ENCODE data around the gene PLD5. TPM values are rescaled to one million over a fixed set of nuclear protein-coding genes. Genes with fewer than 3 reads are reported as not detected.

PLD5 gene
- total and polyA plus RNA-seq, 4 donors = under 0.01 to 0.17 (median 0.05) TPM; not detected in 1

DNA sequence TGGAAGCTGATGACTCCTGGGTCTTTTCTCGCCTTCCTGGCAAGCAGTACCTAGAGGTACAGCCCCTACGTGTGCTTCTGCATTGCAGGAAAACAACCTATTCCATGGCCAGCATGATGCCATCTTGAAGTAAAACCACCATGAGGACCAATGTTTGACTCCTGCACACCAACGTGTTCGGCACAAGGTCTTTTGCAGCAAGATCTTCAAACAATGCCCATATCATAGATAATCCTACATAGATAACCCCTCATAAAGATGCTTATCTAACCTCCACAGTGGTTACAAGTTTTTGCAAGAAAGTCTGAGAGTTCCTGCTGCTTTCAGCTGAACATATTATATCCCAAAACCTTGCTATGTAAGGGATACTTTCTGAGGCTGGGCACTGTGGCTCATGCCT lies 384.5 kb downstream of the PLD5 start:
- no peak overlapping the region for H3K4me3 ChIP-seq (ENCODE audit: low read depth in 1 of 3, low read length in 3 of 3)
- DNase-seq (ENCODE audit: low spot score) = no peak
- TF ChIP-seq, protein P1, sequence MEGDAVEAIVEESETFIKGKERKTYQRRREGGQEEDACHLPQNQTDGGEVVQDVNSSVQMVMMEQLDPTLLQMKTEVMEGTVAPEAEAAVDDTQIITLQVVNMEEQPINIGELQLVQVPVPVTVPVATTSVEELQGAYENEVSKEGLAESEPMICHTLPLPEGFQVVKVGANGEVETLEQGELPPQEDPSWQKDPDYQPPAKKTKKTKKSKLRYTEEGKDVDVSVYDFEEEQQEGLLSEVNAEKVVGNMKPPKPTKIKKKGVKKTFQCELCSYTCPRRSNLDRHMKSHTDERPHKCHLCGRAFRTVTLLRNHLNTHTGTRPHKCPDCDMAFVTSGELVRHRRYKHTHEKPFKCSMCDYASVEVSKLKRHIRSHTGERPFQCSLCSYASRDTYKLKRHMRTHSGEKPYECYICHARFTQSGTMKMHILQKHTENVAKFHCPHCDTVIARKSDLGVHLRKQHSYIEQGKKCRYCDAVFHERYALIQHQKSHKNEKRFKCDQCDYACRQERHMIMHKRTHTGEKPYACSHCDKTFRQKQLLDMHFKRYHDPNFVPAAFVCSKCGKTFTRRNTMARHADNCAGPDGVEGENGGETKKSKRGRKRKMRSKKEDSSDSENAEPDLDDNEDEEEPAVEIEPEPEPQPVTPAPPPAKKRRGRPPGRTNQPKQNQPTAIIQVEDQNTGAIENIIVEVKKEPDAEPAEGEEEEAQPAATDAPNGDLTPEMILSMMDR (IDR thresholded peaks at IDR 0.05; ENCODE audit: low read depth, low read length, missing input control) = no peak
- TF ChIP-seq RAD21 (IDR thresholded peaks at IDR 0.05) (no peak), SP1 (IDR thresholded peaks at IDR 0.05) (no peak), YY1 (IDR thresholded peaks at IDR 0.05) (no peak), FOXA2 (IDR thresholded peaks at IDR 0.05) (no peak), JUND (IDR thresholded peaks at IDR 0.05) (no peak), GABPA (IDR thresholded peaks at IDR 0.05 in 1 of 2, conservative IDR thresholded peaks at IDR 0.05 in 1 of 2) (no peak), NR2F2 (IDR thresholded peaks at IDR 0.05) (no peak), FOXA1 (IDR thresholded peaks at IDR 0.05) (no peak), RXRA (IDR thresholded peaks at IDR 0.05) (no peak), EGR1 (IDR thresholded peaks at IDR 0.05; ENCODE audit: low read depth in 2 of 2) (no peak), HNF4G (IDR thresholded peaks at IDR 0.05) (no peak), HNF4A (conservative IDR thresholded peaks at IDR 0.05) (no peak), TAF1 (conservative IDR thresholded peaks at IDR 0.05) (no peak)
- TF ChIP-seq, protein P2, sequence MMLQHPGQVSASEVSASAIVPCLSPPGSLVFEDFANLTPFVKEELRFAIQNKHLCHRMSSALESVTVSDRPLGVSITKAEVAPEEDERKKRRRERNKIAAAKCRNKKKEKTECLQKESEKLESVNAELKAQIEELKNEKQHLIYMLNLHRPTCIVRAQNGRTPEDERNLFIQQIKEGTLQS (IDR thresholded peaks at IDR 0.05) = no peak
- TF ChIP-seq, protein P3, sequence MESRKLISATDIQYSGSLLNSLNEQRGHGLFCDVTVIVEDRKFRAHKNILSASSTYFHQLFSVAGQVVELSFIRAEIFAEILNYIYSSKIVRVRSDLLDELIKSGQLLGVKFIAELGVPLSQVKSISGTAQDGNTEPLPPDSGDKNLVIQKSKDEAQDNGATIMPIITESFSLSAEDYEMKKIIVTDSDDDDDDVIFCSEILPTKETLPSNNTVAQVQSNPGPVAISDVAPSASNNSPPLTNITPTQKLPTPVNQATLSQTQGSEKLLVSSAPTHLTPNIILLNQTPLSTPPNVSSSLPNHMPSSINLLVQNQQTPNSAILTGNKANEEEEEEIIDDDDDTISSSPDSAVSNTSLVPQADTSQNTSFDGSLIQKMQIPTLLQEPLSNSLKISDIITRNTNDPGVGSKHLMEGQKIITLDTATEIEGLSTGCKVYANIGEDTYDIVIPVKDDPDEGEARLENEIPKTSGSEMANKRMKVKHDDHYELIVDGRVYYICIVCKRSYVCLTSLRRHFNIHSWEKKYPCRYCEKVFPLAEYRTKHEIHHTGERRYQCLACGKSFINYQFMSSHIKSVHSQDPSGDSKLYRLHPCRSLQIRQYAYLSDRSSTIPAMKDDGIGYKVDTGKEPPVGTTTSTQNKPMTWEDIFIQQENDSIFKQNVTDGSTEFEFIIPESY (IDR thresholded peaks at IDR 0.05) = no peak
- TF ChIP-seq, protein P4, sequence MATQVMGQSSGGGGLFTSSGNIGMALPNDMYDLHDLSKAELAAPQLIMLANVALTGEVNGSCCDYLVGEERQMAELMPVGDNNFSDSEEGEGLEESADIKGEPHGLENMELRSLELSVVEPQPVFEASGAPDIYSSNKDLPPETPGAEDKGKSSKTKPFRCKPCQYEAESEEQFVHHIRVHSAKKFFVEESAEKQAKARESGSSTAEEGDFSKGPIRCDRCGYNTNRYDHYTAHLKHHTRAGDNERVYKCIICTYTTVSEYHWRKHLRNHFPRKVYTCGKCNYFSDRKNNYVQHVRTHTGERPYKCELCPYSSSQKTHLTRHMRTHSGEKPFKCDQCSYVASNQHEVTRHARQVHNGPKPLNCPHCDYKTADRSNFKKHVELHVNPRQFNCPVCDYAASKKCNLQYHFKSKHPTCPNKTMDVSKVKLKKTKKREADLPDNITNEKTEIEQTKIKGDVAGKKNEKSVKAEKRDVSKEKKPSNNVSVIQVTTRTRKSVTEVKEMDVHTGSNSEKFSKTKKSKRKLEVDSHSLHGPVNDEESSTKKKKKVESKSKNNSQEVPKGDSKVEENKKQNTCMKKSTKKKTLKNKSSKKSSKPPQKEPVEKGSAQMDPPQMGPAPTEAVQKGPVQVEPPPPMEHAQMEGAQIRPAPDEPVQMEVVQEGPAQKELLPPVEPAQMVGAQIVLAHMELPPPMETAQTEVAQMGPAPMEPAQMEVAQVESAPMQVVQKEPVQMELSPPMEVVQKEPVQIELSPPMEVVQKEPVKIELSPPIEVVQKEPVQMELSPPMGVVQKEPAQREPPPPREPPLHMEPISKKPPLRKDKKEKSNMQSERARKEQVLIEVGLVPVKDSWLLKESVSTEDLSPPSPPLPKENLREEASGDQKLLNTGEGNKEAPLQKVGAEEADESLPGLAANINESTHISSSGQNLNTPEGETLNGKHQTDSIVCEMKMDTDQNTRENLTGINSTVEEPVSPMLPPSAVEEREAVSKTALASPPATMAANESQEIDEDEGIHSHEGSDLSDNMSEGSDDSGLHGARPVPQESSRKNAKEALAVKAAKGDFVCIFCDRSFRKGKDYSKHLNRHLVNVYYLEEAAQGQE (IDR thresholded peaks at IDR 0.05) = no peak

DNA sequence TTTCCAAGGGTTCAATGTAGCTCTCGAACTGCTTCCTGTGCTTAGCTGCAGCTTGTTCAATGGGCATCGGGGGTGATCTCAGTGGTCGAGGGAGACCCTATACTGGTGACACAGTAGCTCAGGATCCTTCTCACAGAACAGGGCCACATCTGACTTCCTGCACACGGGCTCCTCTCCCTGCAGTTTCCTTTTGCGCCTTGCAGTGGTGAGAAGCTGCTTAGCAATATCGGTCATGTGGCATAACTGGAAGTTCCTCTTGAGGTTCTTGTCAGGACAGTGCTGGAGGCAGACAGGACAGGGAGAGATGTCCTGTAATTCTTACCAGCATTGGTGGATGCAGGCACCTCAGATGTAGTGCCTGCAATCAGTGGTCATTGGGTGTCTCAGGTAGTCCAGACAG lies 385.1 kb downstream of the PLD5 start:
- Histone ChIP-seq H3K27ac (ENCODE audit: low read depth in 1 of 2, low read length in 2 of 2) (no peak overlapping the region), H3K4me1 (ENCODE audit: control insufficient read depth in 4 of 4, insufficient read depth in 4 of 4, low read length in 3 of 4) (no peaks in the 10 kb centered on the region), H3K27me3 (ENCODE audit: control insufficient read depth in 4 of 4, insufficient read depth in 4 of 4, low read length in 3 of 4) (no peaks in the 10 kb centered on the region), H3K36me3 (ENCODE audit: control insufficient read depth in 4 of 4, insufficient read depth in 3 of 4, low read depth in 1 of 4, low read length in 3 of 4) (no peaks in the 10 kb centered on the region), H3K4me3 (ENCODE audit: low read depth in 1 of 3, low read length in 3 of 3) (no peak overlapping the region), H3K9me3 (ENCODE audit: control insufficient read depth in 4 of 4, low read length in 3 of 4) (no peaks in the 10 kb centered on the region), H3K9ac (ENCODE audit: low read depth in 1 of 2, low read length in 2 of 2) (no peak overlapping the region)
- WGBS = 55% methylated on average over 6 of the region's 6 CpGs
- DNase-seq (ENCODE audit: low spot score) = no peak
- TF ChIP-seq, protein P3 (IDR thresholded peaks at IDR 0.05) = no peak
- TF ChIP-seq FOXA1 (IDR thresholded peaks at IDR 0.05) = no peak
- TF ChIP-seq, protein P1 (IDR thresholded peaks at IDR 0.05; ENCODE audit: low read depth, low read length, missing input control) = no peak
- no peak for TF ChIP-seq FOXA2 (IDR thresholded peaks at IDR 0.05)
- TF ChIP-seq, protein P4 (IDR thresholded peaks at IDR 0.05) = no peak
- TF ChIP-seq SP1 (IDR thresholded peaks at IDR 0.05) = no peak

More for the DNA sequence above, 384.5 kb downstream of the PLD5 start:
- Histone ChIP-seq H3K4me1 (ENCODE audit: control insufficient read depth in 4 of 4, insufficient read depth in 4 of 4, low read length in 3 of 4) (no peaks in the 10 kb centered on the region), H3K27me3 (ENCODE audit: control insufficient read depth in 4 of 4, insufficient read depth in 4 of 4, low read length in 3 of 4) (peaks cover 0 to 2% (median 0%) of the 10 kb centered on the region in 4 donors), H3K36me3 (ENCODE audit: control insufficient read depth in 4 of 4, insufficient read depth in 3 of 4, low read depth in 1 of 4, low read length in 3 of 4) (no peaks in the 10 kb centered on the region), H3K9ac (ENCODE audit: low read depth in 1 of 2, low read length in 2 of 2) (no peak overlapping the region), H3K9me3 (ENCODE audit: control insufficient read depth in 4 of 4, low read length in 3 of 4) (no peaks in the 10 kb centered on the region), H3K27ac (ENCODE audit: low read depth in 1 of 2, low read length in 2 of 2) (no peak overlapping the region)
- 44% methylated on average over 4 of the region's 4 CpGs for WGBS

Data from liver (tissue), 9 donors.